ENCODE results near the gene FGF4.

DNA sequence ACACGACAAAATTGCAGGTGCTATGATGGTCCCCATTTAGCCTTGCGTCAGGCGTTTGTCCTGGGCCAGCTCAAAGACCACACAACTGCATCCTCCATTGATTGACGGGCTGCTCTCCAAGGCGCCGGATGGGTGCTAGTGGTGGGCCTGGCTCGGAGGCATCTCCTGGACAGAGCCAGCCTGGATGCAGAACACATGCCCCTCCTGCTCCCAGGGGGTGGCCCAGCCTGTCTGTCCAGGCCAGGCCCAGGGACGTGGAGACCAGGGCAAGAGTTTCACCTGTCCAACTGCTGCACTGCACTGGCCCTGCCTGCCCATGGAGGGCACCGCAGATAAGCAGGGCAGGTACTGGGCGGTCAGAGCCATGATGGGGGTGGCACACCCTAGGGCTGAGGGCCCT, 47.9 kb downstream of the FGF4 start:
- TF ChIP-seq, protein P1, sequence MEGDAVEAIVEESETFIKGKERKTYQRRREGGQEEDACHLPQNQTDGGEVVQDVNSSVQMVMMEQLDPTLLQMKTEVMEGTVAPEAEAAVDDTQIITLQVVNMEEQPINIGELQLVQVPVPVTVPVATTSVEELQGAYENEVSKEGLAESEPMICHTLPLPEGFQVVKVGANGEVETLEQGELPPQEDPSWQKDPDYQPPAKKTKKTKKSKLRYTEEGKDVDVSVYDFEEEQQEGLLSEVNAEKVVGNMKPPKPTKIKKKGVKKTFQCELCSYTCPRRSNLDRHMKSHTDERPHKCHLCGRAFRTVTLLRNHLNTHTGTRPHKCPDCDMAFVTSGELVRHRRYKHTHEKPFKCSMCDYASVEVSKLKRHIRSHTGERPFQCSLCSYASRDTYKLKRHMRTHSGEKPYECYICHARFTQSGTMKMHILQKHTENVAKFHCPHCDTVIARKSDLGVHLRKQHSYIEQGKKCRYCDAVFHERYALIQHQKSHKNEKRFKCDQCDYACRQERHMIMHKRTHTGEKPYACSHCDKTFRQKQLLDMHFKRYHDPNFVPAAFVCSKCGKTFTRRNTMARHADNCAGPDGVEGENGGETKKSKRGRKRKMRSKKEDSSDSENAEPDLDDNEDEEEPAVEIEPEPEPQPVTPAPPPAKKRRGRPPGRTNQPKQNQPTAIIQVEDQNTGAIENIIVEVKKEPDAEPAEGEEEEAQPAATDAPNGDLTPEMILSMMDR (IDR thresholded peaks at IDR 0.05), result no peak
- no peak for TF ChIP-seq POLR2A (IDR thresholded peaks at IDR 0.05)

Data from body of pancreas (tissue), 4 donors.